Brain microvascular endothelial cell (primary cell): ENCODE data around the gene HENMT1.
"Not testable (repeated sequence)": the region's sequence is repeated elsewhere in the genome, so short reads cannot be mapped to it uniquely, and the experiment has no call there.

Source experiments
- DNase-seq: peaks from one replicate; pipeline ENCODE4 v3.0.0-alpha.2; 2020
- H3K27ac ChIP-seq: fragments of 250-450 bp; sonication (Bioruptor Pico); 2 replicates; pipeline ENCODE4 v1.5.1; 2020; ENCODE audit warnings: mild to moderate bottlenecking, moderate library complexity
- H3K27me3 ChIP-seq: fragments of 250-450 bp; sonication (Bioruptor Pico); replicated peaks from 2 replicates; pipeline ENCODE4 v1.5.1; 2020; ENCODE audit warnings: mild to moderate bottlenecking
- H3K36me3 ChIP-seq: fragments of 250-450 bp; sonication (Bioruptor Pico); replicated peaks from 2 replicates; pipeline ENCODE4 v1.5.1; 2020; ENCODE audit warnings: mild to moderate bottlenecking
- H3K4me3 ChIP-seq: 2 replicates; pipeline ENCODE4 v1.5.1; 2011; ENCODE audit warnings: low read depth, mild to moderate bottlenecking, control low read depth, low read length, moderate library complexity
- in situ Hi-C: cut with HindIII; loops from 2 replicates; pipeline ENCODE4 v1.10.0; 2017; ENCODE audit warnings: low sequenced_read_pairs, low pct_ligation_motif_present
- TF ChIP-seq, protein P1 (sequence below): IDR thresholded peaks from 2 replicates; pipeline ENCODE4 v1.5.1; 2011; ENCODE audit warnings: low read depth, mild to moderate bottlenecking, moderate library complexity, low read length, control low read depth, inconsistent platforms; ENCODE audit errors: missing control alignments

The HENMT1 gene

DNA sequence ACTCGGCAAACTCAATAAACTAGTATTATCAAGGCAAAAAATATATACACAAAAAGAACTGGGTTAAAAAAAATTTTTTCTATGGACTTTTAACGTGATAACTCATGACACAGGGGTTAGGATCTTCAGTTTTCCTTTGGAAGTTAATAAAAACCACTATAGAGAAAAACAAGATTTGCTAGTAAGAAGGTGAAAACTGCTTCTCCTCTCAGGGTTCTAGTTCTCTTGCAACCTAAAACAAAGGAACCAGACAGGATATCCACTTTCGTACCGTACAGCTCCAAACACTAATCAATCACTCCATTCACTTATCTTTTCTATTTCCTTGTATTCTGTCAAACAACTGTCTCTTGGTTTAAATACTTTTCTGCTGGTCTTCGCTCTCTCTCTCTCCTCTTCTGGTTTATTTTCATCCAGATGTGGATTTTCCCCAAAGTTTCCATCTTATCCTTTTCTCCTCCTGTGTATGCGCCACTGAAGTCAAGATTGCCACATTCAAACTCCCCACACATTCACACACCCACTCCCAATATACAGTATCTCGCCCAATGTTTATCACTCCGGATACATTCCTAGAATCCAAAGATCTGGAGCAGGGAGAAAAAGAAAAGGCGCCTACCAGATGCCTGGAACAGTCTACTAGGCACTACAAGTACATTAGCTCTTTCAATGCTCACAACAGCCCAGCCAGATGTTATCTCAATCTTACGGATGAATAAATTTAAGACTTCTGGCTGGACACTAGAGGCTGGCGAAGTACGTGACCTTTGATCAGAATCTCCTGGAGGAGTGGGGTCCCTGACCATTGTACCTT, 30.4 kb upstream of the HENMT1 start:
- no peaks in the 10 kb centered on the region for H3K27me3 ChIP-seq
- in situ Hi-C loops: no loop called here
- H3K36me3 ChIP-seq: peaks cover 6% of the 10 kb centered on the region
- TF ChIP-seq, protein P1, sequence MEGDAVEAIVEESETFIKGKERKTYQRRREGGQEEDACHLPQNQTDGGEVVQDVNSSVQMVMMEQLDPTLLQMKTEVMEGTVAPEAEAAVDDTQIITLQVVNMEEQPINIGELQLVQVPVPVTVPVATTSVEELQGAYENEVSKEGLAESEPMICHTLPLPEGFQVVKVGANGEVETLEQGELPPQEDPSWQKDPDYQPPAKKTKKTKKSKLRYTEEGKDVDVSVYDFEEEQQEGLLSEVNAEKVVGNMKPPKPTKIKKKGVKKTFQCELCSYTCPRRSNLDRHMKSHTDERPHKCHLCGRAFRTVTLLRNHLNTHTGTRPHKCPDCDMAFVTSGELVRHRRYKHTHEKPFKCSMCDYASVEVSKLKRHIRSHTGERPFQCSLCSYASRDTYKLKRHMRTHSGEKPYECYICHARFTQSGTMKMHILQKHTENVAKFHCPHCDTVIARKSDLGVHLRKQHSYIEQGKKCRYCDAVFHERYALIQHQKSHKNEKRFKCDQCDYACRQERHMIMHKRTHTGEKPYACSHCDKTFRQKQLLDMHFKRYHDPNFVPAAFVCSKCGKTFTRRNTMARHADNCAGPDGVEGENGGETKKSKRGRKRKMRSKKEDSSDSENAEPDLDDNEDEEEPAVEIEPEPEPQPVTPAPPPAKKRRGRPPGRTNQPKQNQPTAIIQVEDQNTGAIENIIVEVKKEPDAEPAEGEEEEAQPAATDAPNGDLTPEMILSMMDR: no peak
- DNase-seq: no peak
- peak overlapping the region; percentile 98 for H3K27ac ChIP-seq
- peak overlapping the region; percentile 92 for H3K4me3 ChIP-seq

- Histone ChIP-seq H3K4me3 (no peak overlapping the region), H3K27me3 (no peaks in the 10 kb centered on the region), H3K36me3 (no peaks in the 10 kb centered on the region), H3K27ac (no peak overlapping the region)
- no peak for DNase-seq
- in situ Hi-C loops: no loop called here
- TF ChIP-seq, protein P1: no peak
Measured at GRCh38 chr1:108686614-108687313, 25.9 kb upstream of the HENMT1 start.

- H3K27me3 ChIP-seq: no peaks in the 10 kb centered on the region
- H3K27ac ChIP-seq: no peak overlapping the region
- H3K36me3 ChIP-seq: no peaks in the 10 kb centered on the region
- TF ChIP-seq, protein P1: no peak
- H3K4me3 ChIP-seq: no peak overlapping the region
- no peak for DNase-seq
- in situ Hi-C loops: no loop called here
Measured at GRCh38 chr1:108685529-108685928, 24.6 kb upstream of the HENMT1 start.

- DNase-seq, H3K27ac ChIP-seq, in situ Hi-C loops, H3K36me3 ChIP-seq, H3K4me3 ChIP-seq, H3K27me3 ChIP-seq: not testable (repeated sequence)
Measured at GRCh38 chr1:108681701-108682100, 20.8 kb upstream of the HENMT1 start.

GRCh38 chr1:108679586-108680213, 18.8 kb upstream of the HENMT1 start:
- Histone ChIP-seq H3K4me3 (no peak overlapping the region), H3K36me3 (no peaks in the 10 kb centered on the region), H3K27ac (no peak overlapping the region), H3K27me3 (no peaks in the 10 kb centered on the region)
- no peak for DNase-seq
- in situ Hi-C loops: no loop called here
- TF ChIP-seq, protein P1: no peak

DNA sequence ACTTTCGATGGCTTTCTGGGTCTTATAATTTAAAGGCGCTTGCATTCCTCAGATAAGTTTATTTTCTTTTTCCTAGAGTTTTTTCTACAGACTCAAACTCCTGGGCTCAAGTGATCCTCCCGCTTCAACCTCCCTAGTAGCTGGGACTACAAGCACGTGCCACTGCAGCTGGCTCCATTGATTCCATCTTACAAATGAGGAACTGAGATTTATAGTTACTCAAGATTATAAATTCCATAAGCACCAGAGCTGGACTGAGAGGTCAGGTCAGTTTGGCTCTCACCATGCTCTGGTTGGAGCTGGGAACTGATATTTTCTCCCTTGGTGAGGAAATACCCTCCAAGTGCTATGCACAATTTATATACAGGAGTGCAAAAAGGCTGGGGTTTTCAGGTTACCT, 17.8 kb upstream of the HENMT1 start:
- DNase-seq: no peak
- Histone ChIP-seq H3K36me3 (no peaks in the 10 kb centered on the region), H3K27ac (no peak overlapping the region), H3K4me3 (no peak overlapping the region), H3K27me3 (no peaks in the 10 kb centered on the region)
- TF ChIP-seq, protein P1: no peak
- in situ Hi-C loops: no loop called here
